ENCODE measurements around the gene NEU2. TPM values are rescaled to one million over a fixed set of nuclear protein-coding genes. Genes with fewer than 3 reads are reported as not detected.

The NEU2 gene
- total RNA-seq, 1 donor from 2014 or later, result not detected

DNA sequence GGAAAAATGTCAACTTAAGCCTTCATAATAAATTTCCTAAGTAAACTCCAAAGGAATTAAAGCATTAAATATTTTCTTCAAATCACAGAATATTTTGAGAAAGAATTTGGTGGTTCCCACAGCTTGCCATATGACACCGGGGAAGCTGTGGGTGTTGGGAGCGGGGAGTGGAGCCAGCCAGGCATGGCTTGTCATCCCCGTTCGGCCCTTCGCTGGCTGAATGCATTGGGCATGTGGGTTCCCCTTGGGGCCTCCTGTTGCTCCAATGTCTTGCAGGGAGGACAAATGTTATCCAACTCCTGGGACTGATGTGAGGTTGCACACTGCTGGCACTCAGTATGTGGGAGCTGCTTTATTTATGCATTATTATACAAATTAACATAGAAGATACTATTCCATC is 38.0 kb upstream of the NEU2 start:
- H3K4me3 ChIP-seq (ENCODE audit: low read depth, low read length), result no peak overlapping the region
- TF ChIP-seq, protein P1, sequence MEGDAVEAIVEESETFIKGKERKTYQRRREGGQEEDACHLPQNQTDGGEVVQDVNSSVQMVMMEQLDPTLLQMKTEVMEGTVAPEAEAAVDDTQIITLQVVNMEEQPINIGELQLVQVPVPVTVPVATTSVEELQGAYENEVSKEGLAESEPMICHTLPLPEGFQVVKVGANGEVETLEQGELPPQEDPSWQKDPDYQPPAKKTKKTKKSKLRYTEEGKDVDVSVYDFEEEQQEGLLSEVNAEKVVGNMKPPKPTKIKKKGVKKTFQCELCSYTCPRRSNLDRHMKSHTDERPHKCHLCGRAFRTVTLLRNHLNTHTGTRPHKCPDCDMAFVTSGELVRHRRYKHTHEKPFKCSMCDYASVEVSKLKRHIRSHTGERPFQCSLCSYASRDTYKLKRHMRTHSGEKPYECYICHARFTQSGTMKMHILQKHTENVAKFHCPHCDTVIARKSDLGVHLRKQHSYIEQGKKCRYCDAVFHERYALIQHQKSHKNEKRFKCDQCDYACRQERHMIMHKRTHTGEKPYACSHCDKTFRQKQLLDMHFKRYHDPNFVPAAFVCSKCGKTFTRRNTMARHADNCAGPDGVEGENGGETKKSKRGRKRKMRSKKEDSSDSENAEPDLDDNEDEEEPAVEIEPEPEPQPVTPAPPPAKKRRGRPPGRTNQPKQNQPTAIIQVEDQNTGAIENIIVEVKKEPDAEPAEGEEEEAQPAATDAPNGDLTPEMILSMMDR (conservative IDR thresholded peaks at IDR 0.05; ENCODE audit: low read depth, low read length), result no peak
- no peak for DNase-seq (ENCODE audit: low read depth)

DNA sequence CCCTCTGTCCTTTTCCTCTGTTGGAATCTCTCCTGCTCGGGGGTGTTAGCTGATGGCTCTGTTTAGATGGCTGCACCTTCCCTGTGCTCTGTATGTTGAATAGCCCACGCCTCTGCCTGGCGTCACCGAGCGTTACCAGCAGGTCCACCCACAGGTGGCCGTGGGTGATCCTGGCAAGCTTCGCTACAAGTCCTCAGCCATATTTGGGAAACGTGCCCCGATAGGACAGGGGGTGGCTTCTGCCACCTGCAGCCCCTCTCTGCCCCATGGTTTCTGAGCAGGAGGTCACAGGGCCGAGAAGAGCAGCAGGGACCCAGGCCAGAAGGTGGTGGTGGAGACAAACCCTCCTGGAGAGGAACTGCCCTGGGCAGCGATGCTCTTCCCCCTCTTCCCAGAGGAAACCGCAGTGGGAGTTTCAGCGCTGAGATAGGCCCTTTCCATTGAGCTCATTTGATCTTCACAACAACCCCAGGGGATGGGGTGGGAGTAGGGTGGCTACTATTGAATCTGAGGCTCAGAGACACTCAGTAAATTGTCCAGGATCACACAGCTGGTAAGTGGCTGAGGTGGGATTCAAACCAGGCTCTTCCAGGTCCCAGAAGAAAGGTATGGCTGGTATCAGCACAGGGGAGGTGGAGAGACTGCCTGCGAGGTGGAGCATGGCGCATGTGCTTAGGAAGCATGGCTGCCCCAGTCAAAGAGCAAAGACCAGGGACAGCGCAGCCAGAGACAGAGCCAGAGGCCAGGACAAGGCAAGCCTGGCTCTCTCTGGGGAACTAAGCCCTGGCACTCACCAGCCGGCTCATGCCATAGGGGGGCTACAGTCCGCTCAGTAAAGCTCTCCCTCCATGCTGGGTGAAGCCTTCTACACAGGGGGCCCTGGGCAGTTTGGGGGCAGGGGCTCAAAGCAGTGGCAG is 34.5 kb upstream of the NEU2 start:
- DNase-seq (ENCODE audit: low read depth), result no peak
- H3K4me3 ChIP-seq (ENCODE audit: low read depth, low read length), result no peak overlapping the region
- TF ChIP-seq, protein P1 (conservative IDR thresholded peaks at IDR 0.05; ENCODE audit: low read depth, low read length), result no peak

DNA sequence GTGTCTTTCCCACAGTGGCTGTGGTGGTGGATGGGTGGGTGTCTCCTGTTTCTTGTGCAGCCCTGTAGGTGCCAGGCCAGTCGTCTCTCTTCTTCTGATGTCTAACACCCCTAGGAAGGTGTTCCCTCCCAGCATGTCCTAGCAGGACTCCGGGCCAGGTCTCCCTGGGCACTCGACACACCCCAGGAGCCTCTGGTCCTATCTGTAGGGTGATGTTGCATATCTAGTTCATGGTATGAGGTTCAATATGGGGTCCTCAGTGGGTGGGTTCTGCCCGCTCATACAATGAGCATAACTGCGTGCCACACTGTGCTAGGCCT is 33.8 kb upstream of the NEU2 start:
- DNase-seq (ENCODE audit: low read depth), result no peak
- no peak overlapping the region for H3K4me3 ChIP-seq (ENCODE audit: low read depth, low read length)
- TF ChIP-seq, protein P1 (conservative IDR thresholded peaks at IDR 0.05; ENCODE audit: low read depth, low read length), result no peak

DNA sequence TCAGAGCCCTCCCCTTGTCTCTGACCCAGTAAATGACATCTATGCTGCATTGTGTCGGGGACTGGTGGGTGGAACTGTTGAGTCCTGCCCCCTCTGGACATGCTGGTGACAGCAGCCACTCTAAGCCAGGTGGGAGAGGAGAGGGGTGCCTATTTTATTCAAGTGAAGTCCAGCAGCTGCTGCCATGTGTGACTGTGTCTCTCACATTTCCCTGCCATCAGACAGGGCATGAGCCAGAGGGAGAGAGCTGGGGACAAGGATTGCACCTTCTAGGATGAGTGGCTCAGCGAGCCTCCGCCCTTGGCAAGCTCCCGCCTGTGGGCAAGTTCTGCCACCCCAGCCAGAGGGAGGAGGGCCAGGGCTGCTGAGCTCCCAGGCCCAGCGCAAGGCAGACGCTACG is 33.1 kb upstream of the NEU2 start:
- no peak for DNase-seq (ENCODE audit: low read depth)
- no peak overlapping the region for H3K4me3 ChIP-seq (ENCODE audit: low read depth, low read length)
- TF ChIP-seq, protein P1 (conservative IDR thresholded peaks at IDR 0.05; ENCODE audit: low read depth, low read length), result peak; percentile 4

DNA sequence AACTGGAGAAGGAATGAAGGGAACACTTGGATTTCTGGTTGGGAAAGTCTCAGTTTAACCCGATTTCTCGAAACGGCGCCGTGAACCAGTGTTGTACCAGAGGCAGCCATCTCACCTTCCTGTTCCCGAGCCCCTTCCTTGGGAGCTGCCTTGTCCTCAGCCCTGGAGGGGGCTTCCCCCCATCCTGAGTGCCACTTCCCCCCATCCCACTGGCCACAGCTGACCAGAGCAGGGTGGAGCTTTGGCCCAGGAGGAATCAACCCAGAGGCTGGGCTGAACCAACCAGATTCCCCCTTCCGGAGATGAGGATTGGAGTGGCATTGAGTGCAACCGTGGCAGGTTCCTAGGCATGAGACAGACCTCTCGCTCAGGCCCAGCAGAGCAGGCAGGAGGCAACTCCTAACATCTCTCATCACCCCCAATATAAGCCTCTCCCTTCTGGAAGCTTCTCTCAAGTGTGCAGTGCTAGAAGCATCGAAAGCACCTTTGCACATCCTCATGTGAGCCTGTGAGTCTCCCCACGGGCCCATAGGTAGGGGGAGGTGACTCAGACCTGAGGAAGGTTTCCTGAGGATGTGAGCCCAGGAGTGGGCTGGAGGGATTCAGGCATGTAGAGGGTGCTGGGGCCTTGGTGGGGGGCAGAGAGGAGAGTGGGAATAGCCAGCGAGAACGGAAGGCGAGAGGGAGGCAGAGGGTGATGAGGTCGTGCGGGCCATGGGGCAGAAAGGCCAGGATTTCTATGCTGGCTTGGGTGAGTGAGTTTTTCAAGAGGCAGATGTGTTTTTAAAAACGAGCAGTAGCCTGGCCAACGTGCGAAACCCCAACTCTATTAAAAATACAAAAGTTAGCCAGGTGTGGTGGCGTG is 31.4 kb upstream of the NEU2 start:
- H3K4me3 ChIP-seq (ENCODE audit: low read depth, low read length), result no peak overlapping the region
- TF ChIP-seq, protein P1 (conservative IDR thresholded peaks at IDR 0.05; ENCODE audit: low read depth, low read length), result no peak
- DNase-seq (ENCODE audit: low read depth), result no peak

DNA sequence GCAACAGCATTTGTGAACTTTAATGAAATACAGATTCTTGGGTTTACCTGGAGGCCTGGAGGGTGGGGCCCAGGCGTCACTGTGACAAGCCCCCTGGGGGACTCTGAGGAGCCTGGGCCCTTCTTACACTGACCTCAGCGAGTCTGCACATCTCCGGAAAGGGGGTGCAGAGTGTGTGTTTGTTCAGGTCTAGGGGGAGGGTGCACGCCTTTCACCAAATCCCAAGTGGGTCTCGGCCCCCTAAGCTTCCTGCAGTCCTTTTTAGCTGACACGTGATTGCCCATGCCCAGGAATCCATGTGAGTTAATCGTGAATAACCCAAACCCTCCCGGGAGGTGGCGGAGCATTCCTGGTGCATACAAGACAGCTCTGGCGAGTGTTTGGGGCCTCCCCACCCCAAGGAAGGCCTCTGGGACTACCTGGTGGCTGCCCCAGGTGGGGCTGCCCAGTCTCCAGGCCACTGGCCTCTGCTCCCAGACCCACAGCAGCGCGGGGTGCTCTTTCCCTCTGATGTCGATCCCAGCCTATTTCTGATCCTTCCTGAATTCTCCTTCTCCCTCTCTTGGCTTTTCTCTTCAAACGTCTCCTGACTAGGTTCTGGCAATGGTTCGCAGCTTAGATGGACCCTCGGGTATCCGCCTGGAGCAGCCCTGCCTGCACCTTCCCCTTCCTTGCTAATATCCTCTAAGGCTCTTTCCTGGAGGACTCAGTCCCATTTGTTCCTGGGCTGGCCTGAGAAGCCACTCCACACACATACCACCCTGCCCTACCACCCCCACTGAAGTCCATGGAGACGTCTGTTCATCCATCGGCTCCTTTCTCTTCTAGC is 29.4 kb upstream of the NEU2 start:
- DNase-seq (ENCODE audit: low read depth), result no peak
- TF ChIP-seq, protein P1 (conservative IDR thresholded peaks at IDR 0.05; ENCODE audit: low read depth, low read length), result no peak
- H3K4me3 ChIP-seq (ENCODE audit: low read depth, low read length), result no peak overlapping the region

All from epithelial cell of proximal tubule (primary cell).